ENCODE results near the gene SPG7.

SPG7 gene

GRCh38 chr16:89467382-89467781 is 40.8 kb upstream of the SPG7 start:
- TF ChIP-seq MYC (IDR thresholded peaks at IDR 0.05; ENCODE audit: low read depth, low read length) = no peak
- H3K4me3 ChIP-seq (ENCODE audit: low read depth, low read length) = no peak overlapping the region
- no peak for DNase-seq (ENCODE audit: low read depth)

GRCh38 chr16:89472711-89473075 is 35.5 kb upstream of the SPG7 start:
- TF ChIP-seq CTCF (IDR thresholded peaks at IDR 0.05; ENCODE audit: low read depth, low read length) (no peak), MYC (IDR thresholded peaks at IDR 0.05; ENCODE audit: low read depth, low read length) (no peak), POLR2A (IDR thresholded peaks at IDR 0.05; ENCODE audit: extremely low read depth, insufficient read length) (no peak), MAX (IDR thresholded peaks at IDR 0.05; ENCODE audit: low read depth, low read length) (no peak)
- peak; percentile 35 for DNase-seq (ENCODE audit: low read depth)
- H3K4me3 ChIP-seq (ENCODE audit: low read depth, low read length) = no peak overlapping the region

GRCh38 chr16:89473136-89473712 is 35.0 kb upstream of the SPG7 start:
- no peak overlapping the region for H3K4me3 ChIP-seq (ENCODE audit: low read depth, low read length)
- TF ChIP-seq MYC (IDR thresholded peaks at IDR 0.05; ENCODE audit: low read depth, low read length) (no peak), POLR2A (IDR thresholded peaks at IDR 0.05; ENCODE audit: extremely low read depth, insufficient read length) (no peak), MAX (IDR thresholded peaks at IDR 0.05; ENCODE audit: low read depth, low read length) (no peak), CTCF (IDR thresholded peaks at IDR 0.05; ENCODE audit: low read depth, low read length) (no peak)
- DNase-seq (ENCODE audit: low read depth) = no peak

GRCh38 chr16:89473791-89474414 is 34.3 kb upstream of the SPG7 start:
- peak; percentile 81 for DNase-seq (ENCODE audit: low read depth)
- H3K4me3 ChIP-seq (ENCODE audit: low read depth, low read length) = no peak overlapping the region
- TF ChIP-seq MYC (IDR thresholded peaks at IDR 0.05; ENCODE audit: low read depth, low read length) = no peak
- no peak for TF ChIP-seq CTCF (IDR thresholded peaks at IDR 0.05; ENCODE audit: low read depth, low read length)
- TF ChIP-seq POLR2A (IDR thresholded peaks at IDR 0.05; ENCODE audit: extremely low read depth, insufficient read length) = no peak
- TF ChIP-seq MAX (IDR thresholded peaks at IDR 0.05; ENCODE audit: low read depth, low read length) = no peak

GRCh38 chr16:89475144-89475543 is 33.1 kb upstream of the SPG7 start:
- no peak for TF ChIP-seq MAX (IDR thresholded peaks at IDR 0.05; ENCODE audit: low read depth, low read length)
- TF ChIP-seq MYC (IDR thresholded peaks at IDR 0.05; ENCODE audit: low read depth, low read length) = no peak
- no peak for TF ChIP-seq POLR2A (IDR thresholded peaks at IDR 0.05; ENCODE audit: extremely low read depth, insufficient read length)
- no peak for TF ChIP-seq CTCF (IDR thresholded peaks at IDR 0.05; ENCODE audit: low read depth, low read length)
- no peak overlapping the region for H3K4me3 ChIP-seq (ENCODE audit: low read depth, low read length)
- DNase-seq (ENCODE audit: low read depth) = no peak

- no peak overlapping the region for H3K4me3 ChIP-seq (ENCODE audit: low read depth, low read length)
- TF ChIP-seq CTCF (IDR thresholded peaks at IDR 0.05; ENCODE audit: low read depth, low read length) = no peak
- no peak for TF ChIP-seq MAX (IDR thresholded peaks at IDR 0.05; ENCODE audit: low read depth, low read length)
- TF ChIP-seq POLR2A (IDR thresholded peaks at IDR 0.05; ENCODE audit: extremely low read depth, insufficient read length) = no peak
- TF ChIP-seq MYC (IDR thresholded peaks at IDR 0.05; ENCODE audit: low read depth, low read length) = no peak
- no peak for DNase-seq (ENCODE audit: low read depth)
Observed at GRCh38 chr16:89476379-89476778, 31.8 kb upstream of the SPG7 start.

Measured in NB4 (cell line).